ENCODE data around the gene TTYH3. TPM values are rescaled to one million over a fixed set of nuclear protein-coding genes. Genes with fewer than 3 reads are reported as not detected.

The TTYH3 gene
- total and polyA plus RNA-seq, 9 of the 15 experiments (the other 6 are each of a cell fraction or from before 2014, with no cell fraction given), result 0.01 to 5.5 (median 1.1) TPM

GRCh38 chr7:2680792-2681490 lies 49.2 kb downstream of the TTYH3 start (continued):
- TF ChIP-seq CCNT2 (IDR thresholded peaks at IDR 0.05; ENCODE audit: borderline replicate concordance, extremely low read depth, insufficient read length, low read depth, low read length), result no peak
- no peak for TF ChIP-seq ZFP91 (CRISPR knock-in tag; IDR thresholded peaks at IDR 0.05)
- TF ChIP-seq JUNB (CRISPR knock-in tag; conservative IDR thresholded peaks at IDR 0.05), result no peak
- no peak for TF ChIP-seq THRB (CRISPR knock-in tag; conservative IDR thresholded peaks at IDR 0.05)
- 0 out of 4 replicates have a peak, but pooled peaks of 1 of the 2 experiments have one; percentile 24 for TF ChIP-seq MAZ (CRISPR knock-in tag; conservative IDR thresholded peaks at IDR 0.05 in 1 of 2, IDR thresholded peaks at IDR 0.05 in 1 of 2)
- TF ChIP-seq, protein P1, sequence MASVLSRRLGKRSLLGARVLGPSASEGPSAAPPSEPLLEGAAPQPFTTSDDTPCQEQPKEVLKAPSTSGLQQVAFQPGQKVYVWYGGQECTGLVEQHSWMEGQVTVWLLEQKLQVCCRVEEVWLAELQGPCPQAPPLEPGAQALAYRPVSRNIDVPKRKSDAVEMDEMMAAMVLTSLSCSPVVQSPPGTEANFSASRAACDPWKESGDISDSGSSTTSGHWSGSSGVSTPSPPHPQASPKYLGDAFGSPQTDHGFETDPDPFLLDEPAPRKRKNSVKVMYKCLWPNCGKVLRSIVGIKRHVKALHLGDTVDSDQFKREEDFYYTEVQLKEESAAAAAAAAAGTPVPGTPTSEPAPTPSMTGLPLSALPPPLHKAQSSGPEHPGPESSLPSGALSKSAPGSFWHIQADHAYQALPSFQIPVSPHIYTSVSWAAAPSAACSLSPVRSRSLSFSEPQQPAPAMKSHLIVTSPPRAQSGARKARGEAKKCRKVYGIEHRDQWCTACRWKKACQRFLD (CRISPR knock-in tag; IDR thresholded peaks at IDR 0.05), result no peak
- TF ChIP-seq ZNF263 (CRISPR knock-in tag; IDR thresholded peaks at IDR 0.05; ENCODE audit: borderline replicate concordance), result no peak
- TF ChIP-seq ZNF639 (CRISPR knock-in tag; conservative IDR thresholded peaks at IDR 0.05 in 1 of 2, IDR thresholded peaks at IDR 0.05 in 1 of 2), result no peak
- TF ChIP-seq ZNF589 (CRISPR knock-in tag; IDR thresholded peaks at IDR 0.05; ENCODE audit: low read depth), result no peak
